ENCODE results near the gene TFAM.

- TF ChIP-seq POLR2A (IDR thresholded peaks at IDR 0.05) (no peak), CTCF (IDR thresholded peaks at IDR 0.05) (no peak)
These were observed 3.8 kb downstream of the TFAM start for GRCh38 chr10:58389024-58389423.
